NCI-H345 (cell line): Measurements from ENCODE around the gene CPNE2.

Experiments used
- DNase-seq: peaks from one replicate; lab custom pipeline; 2025; lab: John Stamatoyannopoulos, UW

Gene CPNE2

GRCh38 chr16:57144027-57144426 lies 51.6 kb downstream of the CPNE2 start:
- no peak for DNase-seq

- no peak for DNase-seq
These were observed 53.0 kb downstream of the CPNE2 start for GRCh38 chr16:57145046-57146021.

DNA sequence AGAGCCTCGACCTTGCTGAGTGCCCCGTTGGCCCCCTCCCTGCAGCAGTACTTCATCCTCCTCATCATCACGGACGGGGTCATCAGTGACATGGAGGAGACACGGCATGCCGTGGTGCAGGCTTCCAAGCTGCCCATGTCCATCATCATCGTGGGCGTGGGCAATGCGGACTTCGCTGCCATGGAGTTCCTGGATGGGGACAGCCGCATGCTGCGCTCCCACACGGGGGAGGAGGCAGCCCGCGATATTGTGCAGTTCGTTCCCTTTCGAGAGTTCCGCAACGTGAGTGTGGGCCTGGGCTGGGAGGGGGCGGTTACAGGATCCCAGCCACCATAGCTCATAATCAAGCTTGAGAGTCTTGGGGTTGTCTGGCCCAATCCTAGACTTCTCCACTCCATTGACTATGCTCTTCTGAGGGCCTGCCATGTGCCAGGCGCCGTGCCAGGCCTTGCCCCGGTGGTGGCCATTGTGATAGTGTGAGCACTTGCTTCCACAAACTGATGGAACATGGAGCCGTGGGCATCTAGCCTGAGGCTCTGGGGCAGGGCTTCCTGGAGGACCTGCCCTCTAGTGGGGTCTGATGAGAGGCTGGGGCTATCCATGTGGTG lies 53.8 kb downstream of the CPNE2 start:
- no peak for DNase-seq

- DNase-seq = no peak
These were observed 54.4 kb downstream of the CPNE2 start for GRCh38 chr16:57146735-57147134.

DNA sequence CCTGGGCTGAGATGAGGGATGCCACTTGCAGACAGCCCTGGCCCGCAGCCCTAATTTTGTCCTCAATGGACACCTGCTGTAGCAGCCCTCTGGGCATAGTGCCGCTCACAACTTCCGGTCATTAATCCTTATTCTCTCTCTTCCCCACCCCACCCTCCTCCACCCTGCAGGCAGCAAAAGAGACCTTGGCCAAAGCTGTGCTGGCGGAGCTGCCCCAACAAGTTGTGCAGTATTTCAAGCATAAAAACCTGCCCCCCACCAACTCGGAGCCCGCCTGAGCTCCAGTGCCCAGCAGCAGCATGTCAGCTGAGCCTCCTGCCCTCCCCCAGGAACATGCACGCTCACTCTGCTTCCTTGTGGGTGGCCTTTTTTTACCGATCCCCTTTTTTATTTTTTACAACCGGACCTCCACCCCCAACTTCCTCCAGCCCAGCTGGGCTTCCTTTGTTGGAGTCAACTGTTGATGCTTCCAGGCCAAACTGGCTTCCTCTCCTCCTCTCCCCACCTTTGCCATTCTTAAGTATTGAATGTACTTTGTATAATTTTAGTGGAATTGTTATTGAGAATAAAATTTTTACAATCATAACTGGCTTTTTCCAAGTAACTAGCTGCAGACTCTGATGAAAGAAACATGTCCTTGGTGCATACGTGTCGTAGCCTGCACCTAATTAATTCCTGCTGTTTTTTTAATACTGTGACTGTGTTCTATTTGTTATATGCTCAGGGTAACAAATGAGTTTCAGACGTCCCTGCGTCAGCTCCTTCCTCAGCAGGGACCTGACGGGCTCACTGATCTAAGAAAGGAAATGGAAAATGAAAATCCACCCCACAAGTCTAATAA lies 55.2 kb downstream of the CPNE2 start:
- DNase-seq = no peak

DNA sequence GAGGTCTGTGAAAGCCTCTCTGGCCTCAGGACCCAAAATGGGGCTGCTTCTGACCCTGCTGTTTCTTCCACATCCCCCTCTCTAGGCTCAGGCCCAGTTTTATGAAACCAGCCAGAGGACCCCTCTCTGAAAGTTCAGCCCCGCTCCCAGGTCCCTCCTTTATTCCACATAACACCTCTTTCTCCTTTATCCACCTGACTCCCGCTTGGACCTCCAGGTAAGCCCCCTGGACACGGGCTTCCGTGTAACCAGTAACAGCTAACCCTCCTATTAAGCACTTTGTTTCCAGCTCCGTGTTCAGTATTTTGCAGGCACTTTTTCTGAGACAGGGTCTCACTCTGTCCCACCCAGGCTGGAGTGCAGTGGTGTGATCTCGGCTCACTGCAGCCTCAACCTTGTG lies 56.1 kb downstream of the CPNE2 start:
- no peak for DNase-seq

DNA sequence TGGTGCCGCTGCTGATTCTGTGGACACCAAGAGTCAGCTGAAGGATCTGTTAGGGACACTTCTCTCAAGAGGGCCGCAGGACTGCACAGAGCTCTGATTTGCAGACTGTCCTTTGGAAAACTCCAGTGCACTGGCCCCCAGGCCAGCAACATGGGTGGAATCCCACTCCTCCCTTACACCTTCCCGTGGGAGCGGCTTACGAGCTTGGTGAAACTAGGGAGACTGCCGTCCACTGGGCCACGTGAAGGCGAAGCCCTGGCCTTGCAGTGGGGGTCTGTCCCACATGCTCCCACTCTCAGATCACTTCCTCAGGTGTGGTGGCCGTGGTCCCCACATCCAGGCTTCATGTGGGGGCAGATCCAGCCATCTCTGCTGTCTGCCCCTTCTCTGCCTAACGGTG lies 57.0 kb downstream of the CPNE2 start:
- no peak for DNase-seq

DNA sequence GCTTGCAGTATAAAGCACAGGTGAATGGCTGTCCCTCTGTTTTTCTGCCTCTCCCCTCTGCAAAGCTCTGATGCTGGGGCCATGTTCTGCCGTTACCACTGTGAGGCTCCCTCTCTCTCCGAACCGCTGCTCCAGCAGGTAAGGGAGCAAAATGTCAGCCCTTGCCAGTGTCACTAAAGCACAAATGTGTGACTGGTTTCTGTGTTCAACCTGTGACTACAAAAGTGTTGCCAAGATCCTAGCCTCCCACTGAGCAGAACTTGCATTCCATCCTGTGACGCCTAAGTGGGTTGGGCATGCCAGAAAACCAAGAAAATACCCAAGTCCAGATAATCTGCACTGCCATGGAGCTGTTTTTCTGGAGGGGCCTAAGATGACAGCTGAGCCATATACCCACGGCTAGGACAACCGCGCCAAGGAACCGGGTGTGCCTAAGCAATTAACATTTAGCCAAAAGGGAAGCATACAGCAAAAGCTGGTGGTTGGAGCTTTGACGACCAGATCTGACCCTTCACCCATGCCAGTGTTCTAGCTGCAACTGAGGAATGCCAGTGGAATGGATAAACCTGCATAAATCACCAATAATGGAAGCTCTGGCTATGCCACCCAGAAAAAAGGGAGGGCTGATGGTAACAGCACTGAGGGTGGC lies 58.4 kb downstream of the CPNE2 start:
- no peak for DNase-seq

DNA sequence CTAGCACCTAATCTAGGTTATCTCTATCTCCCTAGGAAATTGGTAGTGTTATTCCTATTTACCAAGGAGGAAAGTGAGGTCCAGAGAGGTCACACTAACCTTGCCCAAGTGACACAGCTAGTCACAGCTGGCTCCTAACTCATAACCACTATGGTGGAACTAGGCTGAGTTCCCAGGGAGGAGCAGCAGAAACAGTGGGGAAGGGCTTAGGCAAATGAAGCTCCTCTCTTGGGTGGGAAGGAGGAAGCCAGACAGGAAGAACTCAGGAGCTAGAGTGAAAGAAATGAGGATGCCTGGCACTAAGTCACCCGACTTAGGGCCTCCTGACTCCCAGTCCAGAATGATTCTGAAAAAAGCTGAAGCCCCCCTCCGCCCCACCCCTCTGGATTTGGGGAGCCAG lies 59.0 kb downstream of the CPNE2 start:
- no peak for DNase-seq

DNA sequence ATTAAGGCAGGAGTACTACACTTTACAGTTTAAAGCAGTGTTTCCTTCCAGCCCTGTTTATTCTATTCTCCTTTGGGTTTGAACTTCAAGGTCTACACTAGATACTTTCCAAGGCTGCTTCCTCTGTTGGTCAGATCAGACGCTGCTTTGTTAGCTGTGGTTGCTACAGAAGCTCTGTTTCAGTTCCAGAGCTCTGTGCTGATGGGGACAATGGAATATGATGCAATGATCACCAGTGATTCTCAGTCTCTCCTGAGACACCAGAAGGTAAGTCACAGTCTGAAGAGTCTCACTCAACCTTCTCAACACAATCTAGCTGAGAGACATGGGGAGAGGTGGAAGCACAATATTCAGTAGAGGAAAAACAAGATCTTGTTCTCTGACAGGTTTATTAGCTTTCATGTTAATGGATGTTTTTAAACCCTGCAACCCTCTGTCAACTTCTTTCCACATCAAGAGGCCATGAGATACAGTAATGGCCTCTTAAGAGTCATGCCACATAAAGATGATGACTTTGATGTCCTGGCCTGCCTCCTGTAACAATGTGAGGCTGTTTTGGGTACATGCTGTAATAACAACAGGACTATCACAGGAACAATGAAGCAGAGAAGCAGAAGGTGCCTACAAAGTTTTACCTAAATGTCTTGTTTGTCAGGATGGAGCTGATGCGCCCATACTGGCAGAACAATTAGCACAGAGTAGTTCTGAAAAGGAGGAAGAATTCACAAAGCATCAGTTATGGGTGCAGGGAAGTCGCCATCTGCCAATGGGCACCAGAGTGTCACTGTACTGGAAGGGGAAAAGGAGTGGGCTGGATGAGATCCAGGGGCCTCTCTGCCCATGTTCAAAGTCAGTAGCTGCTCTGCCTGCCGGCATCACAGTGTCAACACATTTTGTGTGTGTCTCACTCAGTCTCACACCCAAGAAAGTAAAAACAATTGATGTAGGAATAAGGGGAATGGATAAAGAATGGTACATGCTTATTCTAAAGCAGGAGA lies 60.0 kb downstream of the CPNE2 start:
- peak; percentile 5 for DNase-seq

GRCh38 chr16:57153841-57154240 lies 61.5 kb downstream of the CPNE2 start:
- DNase-seq = no peak

DNA sequence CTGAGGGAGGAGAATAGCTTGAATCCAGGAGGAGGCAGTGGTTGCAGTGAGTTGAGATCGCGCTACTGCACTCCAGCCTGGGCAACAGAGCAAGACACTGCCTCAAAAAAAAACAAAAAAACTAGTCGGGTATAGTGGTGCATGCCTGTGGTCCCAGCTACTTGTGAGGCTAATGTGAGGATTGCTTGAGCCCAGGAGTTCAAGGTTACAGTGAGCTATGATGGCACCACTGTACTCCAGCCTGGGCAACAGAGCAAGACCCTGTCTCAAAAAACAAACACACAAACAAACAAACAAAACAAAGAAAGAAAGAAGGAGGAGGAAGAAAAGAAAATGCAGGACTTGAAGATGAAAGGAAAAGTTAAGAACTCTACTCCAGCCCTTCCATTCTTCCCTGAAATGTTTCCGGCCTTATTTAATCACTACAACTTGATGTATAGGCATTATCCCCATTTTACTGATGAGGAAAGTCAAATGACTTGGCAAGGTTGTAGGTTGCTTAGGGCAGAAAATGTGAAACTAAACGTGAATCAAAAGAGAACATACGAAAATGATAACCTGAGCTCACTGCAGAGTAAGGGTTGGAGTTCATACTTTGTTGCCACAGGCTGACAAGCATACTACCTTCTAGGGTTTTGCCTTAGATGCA lies 63.4 kb downstream of the CPNE2 start:
- no peak for DNase-seq

DNA sequence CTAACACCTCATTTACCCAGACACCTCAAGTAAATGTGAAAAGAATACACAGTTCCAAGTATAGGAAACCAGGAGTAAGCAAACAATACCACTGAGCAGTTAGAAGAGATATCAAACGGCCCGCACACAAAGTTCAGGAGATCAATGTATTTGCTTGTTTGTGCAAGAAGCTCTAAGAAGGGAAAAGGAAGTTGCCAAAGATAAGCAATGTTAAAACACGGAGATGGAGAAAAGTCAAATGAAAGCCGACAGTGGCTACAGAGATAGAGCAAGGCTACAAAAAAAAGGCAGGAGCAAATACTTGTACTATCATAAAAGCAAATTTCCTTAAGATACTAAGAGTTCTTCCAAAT lies 63.9 kb downstream of the CPNE2 start:
- no peak for DNase-seq

DNA sequence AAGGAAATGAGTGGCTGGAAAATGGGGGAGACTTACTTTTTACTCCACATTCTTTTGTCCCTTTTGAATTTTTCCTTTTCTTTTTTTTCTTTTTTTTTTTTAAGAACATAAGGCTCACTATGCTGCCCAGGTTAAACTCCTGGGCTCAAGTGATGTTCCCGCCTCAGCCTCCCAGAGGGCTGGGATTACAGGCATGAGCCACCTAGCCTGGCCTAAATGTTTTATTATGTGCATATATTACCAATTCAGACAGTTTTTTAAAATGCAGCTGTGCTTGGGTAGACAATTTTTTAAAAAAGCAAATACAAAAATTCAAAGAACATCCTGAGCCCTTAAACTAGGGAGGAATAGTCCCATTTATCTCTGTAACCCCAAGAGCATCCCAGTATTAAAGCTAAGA lies 65.2 kb downstream of the CPNE2 start:
- DNase-seq = no peak

DNA sequence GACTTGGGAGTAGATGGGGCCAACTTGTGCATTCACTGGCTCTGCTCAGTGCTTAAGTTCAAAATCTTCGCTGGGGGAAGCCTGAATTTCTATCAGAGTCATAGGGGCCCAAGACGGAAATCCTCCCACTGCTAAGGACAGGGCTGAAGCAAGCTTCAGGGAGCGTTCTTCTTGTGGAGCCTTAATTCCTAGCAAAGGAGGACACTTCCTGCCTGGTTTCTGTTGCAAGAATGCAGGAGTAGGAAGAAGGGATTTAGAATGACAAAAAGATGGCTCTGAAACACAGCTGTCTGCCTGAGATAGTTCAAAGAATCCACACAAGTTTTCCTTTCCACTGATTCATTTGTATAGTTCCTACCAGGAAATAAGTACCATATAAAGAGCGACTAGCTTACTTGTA lies 67.1 kb downstream of the CPNE2 start:
- DNase-seq = no peak

DNA sequence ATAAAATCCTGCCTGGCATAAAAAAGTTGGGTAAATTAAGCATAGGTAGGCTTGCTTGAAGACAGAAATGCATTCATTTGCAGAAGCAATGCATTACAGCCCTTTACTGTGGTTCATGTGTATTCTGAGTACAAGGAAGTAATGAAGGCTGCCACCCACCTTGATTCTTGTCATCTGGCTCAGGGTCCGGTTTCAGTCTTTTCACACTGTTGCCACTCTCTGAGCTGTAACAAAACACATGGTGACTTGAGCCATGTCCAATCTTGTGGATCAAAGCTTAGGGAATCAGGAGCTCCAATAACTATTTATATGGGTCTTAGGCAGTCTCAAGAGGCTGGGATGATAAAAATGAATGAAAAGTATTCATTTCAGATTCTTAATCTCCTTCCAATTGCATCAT lies 71.5 kb downstream of the CPNE2 start:
- DNase-seq = no peak

DNA sequence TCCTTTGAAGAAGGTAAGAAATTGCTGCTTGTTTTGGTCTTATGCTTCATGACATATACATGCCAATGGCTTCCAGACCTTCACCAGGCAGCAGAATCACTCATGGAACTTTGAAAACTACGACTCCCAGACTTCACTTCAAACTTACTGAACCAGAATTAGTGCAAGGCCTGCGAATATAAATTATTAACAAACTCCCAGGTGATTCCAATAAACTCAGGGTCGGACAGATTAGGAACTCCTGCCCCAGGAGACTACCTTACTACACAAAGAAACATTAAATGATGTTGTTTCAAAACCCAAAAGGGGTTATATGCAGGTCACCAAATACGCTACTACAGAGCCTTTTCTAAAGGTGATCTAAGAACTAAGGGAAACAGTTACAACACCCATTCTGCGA lies 73.1 kb downstream of the CPNE2 start:
- DNase-seq = no peak

GRCh38 chr16:57165938-57166337 lies 73.6 kb downstream of the CPNE2 start:
- DNase-seq = peak; percentile 17

GRCh38 chr16:57166451-57166850 lies 74.1 kb downstream of the CPNE2 start:
- no peak for DNase-seq

GRCh38 chr16:57166951-57167350 lies 74.6 kb downstream of the CPNE2 start:
- no peak for DNase-seq
